Upper lobe of right lung (tissue), 1 donor: ENCODE results near the gene CDKAL1. TPM values are rescaled to one million over a fixed set of nuclear protein-coding genes. Genes with fewer than 3 reads are reported as not detected.
"Not testable (repeated sequence)": the region's sequence is repeated elsewhere in the genome, so short reads cannot be mapped to it uniquely, and the experiment has no call there.

ENCODE experiments used
- ATAC-seq: fragments of 200-7000 bp; cut with Tn5 transposase; one replicate; pipeline ENCODE4 v1.9.1; 2020; ENCODE audit warnings: mild to moderate bottlenecking, moderate library complexity
- DNase-seq: peaks from one replicate; pipeline ENCODE4 v3.0.0-alpha.2; 2020
- H3K27ac ChIP-seq: fragments of 200-600 bp; one replicate; pipeline ENCODE4 v1.8.0; 2022
- H3K27me3 ChIP-seq: fragments of 200-600 bp; one replicate; pipeline ENCODE4 v1.8.0; 2022; ENCODE audit warnings: mild to moderate bottlenecking
- H3K36me3 ChIP-seq: fragments of 200-600 bp; one replicate; pipeline ENCODE4 v1.8.0; 2022
- H3K4me1 ChIP-seq: fragments of 200-600 bp; one replicate; pipeline ENCODE4 v1.8.0; 2022
- H3K4me3 ChIP-seq: fragments of 200-600 bp; one replicate; pipeline ENCODE4 v1.8.0; 2022; ENCODE audit warnings: mild to moderate bottlenecking
- H3K9me3 ChIP-seq: fragments of 200-600 bp; one replicate; pipeline ENCODE4 v1.8.0; 2022
- CTCF ChIP-seq: fragments of 200-600 bp; IDR thresholded peaks from one replicate; pipeline ENCODE4 v1.8.0; 2022; ENCODE audit warnings: antibody characterized with exemption
- intact Hi-C: fragments of 100-400 bp; cut with DNase I; formaldehyde crosslinking; loops from one replicate; pipeline ENCODE4 v1.11.0; 2022
- total RNA-seq: library from RNA; stranded (reverse); fragmentation: NEBNext Ultra II Directional; extraction: Animal tissue kit (Norgen Biotek cat#: 25700); gene quantifications from one replicate; pipeline ENCODE4 v1.2.1, GENCODE V29; 2021
- donor health status: DM: no; HTN: yes; CAD: no; lungs with severe emphysema.

CDKAL1 gene
- total RNA-seq, 1 donor from 2014 or later, result 16.0 TPM

- H3K4me1 ChIP-seq, result no peaks in the 10 kb centered on the region
- no peaks in the 10 kb centered on the region for H3K27me3 ChIP-seq
- no peak overlapping the region for H3K4me3 ChIP-seq
- intact Hi-C loops, result no loop called here
- TF ChIP-seq CTCF, result no peak
- no peak for DNase-seq
- no peaks in the 10 kb centered on the region for H3K36me3 ChIP-seq
- no peak overlapping the region for H3K27ac ChIP-seq
- H3K9me3 ChIP-seq, result no peaks in the 10 kb centered on the region
- no peak for ATAC-seq
These were observed 183.5 kb downstream of the CDKAL1 start for GRCh38 chr6:20717743-20718142.

- no peak overlapping the region for H3K27ac ChIP-seq
- TF ChIP-seq CTCF, result no peak
- H3K36me3 ChIP-seq, result no peaks in the 10 kb centered on the region
- no peak for DNase-seq
- H3K9me3 ChIP-seq, result no peaks in the 10 kb centered on the region
- H3K4me1 ChIP-seq, result no peaks in the 10 kb centered on the region
- intact Hi-C loops, result no loop called here
- no peak overlapping the region for H3K4me3 ChIP-seq
- ATAC-seq, result no peak
- no peaks in the 10 kb centered on the region for H3K27me3 ChIP-seq
These were observed 184.7 kb downstream of the CDKAL1 start for GRCh38 chr6:20718705-20719653.

GRCh38 chr6:20719980-20720379, 185.7 kb downstream of the CDKAL1 start:
- Histone ChIP-seq H3K4me1 (no peaks in the 10 kb centered on the region), H3K27me3 (no peaks in the 10 kb centered on the region), H3K4me3 (no peak overlapping the region), H3K27ac (no peak overlapping the region), H3K36me3 (no peaks in the 10 kb centered on the region), H3K9me3 (no peaks in the 10 kb centered on the region)
- intact Hi-C loops, result no loop called here
- DNase-seq, result no peak
- TF ChIP-seq CTCF, result no peak
- ATAC-seq, result peak; percentile 46

GRCh38 chr6:20721121-20721520, 186.9 kb downstream of the CDKAL1 start:
- not testable (repeated sequence) for ATAC-seq

GRCh38 chr6:20722455-20722854, 188.2 kb downstream of the CDKAL1 start:
- no peaks in the 10 kb centered on the region for H3K27me3 ChIP-seq
- no peak for ATAC-seq
- no peak for DNase-seq
- H3K4me1 ChIP-seq, result no peaks in the 10 kb centered on the region
- no peak overlapping the region for H3K4me3 ChIP-seq
- intact Hi-C loops, result no loop called here
- no peak overlapping the region for H3K27ac ChIP-seq
- TF ChIP-seq CTCF, result no peak
- no peaks in the 10 kb centered on the region for H3K9me3 ChIP-seq
- no peaks in the 10 kb centered on the region for H3K36me3 ChIP-seq

More at GRCh38 chr6:20721121-20721520, 186.9 kb downstream of the CDKAL1 start:
- H3K27ac ChIP-seq, H3K4me3 ChIP-seq, H3K36me3 ChIP-seq, H3K4me1 ChIP-seq, H3K27me3 ChIP-seq, intact Hi-C loops, DNase-seq, H3K9me3 ChIP-seq: not testable (repeated sequence)

- ATAC-seq (peak; percentile 14), DNase-seq (no peak)
- no peak overlapping the region for H3K4me3 ChIP-seq
- H3K9me3 ChIP-seq, result no peaks in the 10 kb centered on the region
- intact Hi-C loops, result no loop called here
- no peak for TF ChIP-seq CTCF
- H3K36me3 ChIP-seq, result no peaks in the 10 kb centered on the region
- H3K4me1 ChIP-seq, result no peaks in the 10 kb centered on the region
- H3K27me3 ChIP-seq, result no peaks in the 10 kb centered on the region
- no peak overlapping the region for H3K27ac ChIP-seq
These were observed 189.0 kb downstream of the CDKAL1 start for GRCh38 chr6:20723236-20723635.
